Measurements from ENCODE around the gene DUSP16.

DUSP16 gene

GRCh38 chr12:12445882-12446181 lies 116.8 kb downstream of the DUSP16 start:
- H3K4me3 Mint-ChIP-seq = no peak overlapping the region
- H3K4me1 Mint-ChIP-seq = peaks cover 43% of the 10 kb centered on the region
- no peak for DNase-seq
- H3K27ac Mint-ChIP-seq = no peak overlapping the region
- no peaks in the 10 kb centered on the region for H3K27me3 Mint-ChIP-seq
- no peak for ATAC-seq
- H3K9me3 Mint-ChIP-seq = no peaks in the 10 kb centered on the region

GRCh38 chr12:12445165-12445881 lies 117.3 kb downstream of the DUSP16 start:
- DNase-seq = no peak
- H3K4me3 Mint-ChIP-seq = no peak overlapping the region
- ATAC-seq = no peak
- peak overlapping the region in 1 of 2 donors; percentile 21 for H3K27ac Mint-ChIP-seq
- H3K9me3 Mint-ChIP-seq = no peaks in the 10 kb centered on the region
- no peaks in the 10 kb centered on the region for H3K27me3 Mint-ChIP-seq
- peaks cover 49% of the 10 kb centered on the region for H3K4me1 Mint-ChIP-seq

GRCh38 chr12:12443431-12443878 lies 119.2 kb downstream of the DUSP16 start:
- ATAC-seq (no peak), DNase-seq (no peak)
- Mint-ChIP-seq H3K4me1 (peaks cover 64% of the 10 kb centered on the region), H3K4me3 (no peak overlapping the region), H3K27ac (peak overlapping the region in 1 of 2 donors; percentile 55), H3K9me3 (no peaks in the 10 kb centered on the region), H3K27me3 (no peaks in the 10 kb centered on the region)

GRCh38 chr12:12442548-12443071 lies 120.1 kb downstream of the DUSP16 start:
- peaks cover 64% of the 10 kb centered on the region for H3K4me1 Mint-ChIP-seq
- H3K9me3 Mint-ChIP-seq = peaks cover 0 to under 1% of the 10 kb centered on the region in 2 donors
- peak; percentile 7 for ATAC-seq
- H3K27me3 Mint-ChIP-seq = no peaks in the 10 kb centered on the region
- H3K4me3 Mint-ChIP-seq = peak overlapping the region; percentile 42 to 61
- DNase-seq = no peak
- peak overlapping the region; percentile 98 to 99 for H3K27ac Mint-ChIP-seq

- peak overlapping the region; percentile 42 to 61 for H3K4me3 Mint-ChIP-seq
- peak; percentile 55 to 76 for DNase-seq
- H3K9me3 Mint-ChIP-seq = peaks cover 6 to 7% of the 10 kb centered on the region in 2 donors
- H3K27ac Mint-ChIP-seq = peak overlapping the region; percentile 98 to 99
- ATAC-seq = peak; percentile 83
- peaks cover 58% of the 10 kb centered on the region for H3K4me1 Mint-ChIP-seq
- H3K27me3 Mint-ChIP-seq = no peaks in the 10 kb centered on the region
Observed at GRCh38 chr12:12441843-12442461, 120.7 kb downstream of the DUSP16 start.

GRCh38 chr12:12441429-12441807 lies 121.2 kb downstream of the DUSP16 start:
- Mint-ChIP-seq H3K4me3 (peak overlapping the region; percentile 42 to 61), H3K9me3 (peaks cover 8 to 10% of the 10 kb centered on the region in 2 donors), H3K27me3 (no peaks in the 10 kb centered on the region), H3K4me1 (peaks cover 57% of the 10 kb centered on the region), H3K27ac (peak overlapping the region; percentile 98 to 99)
- DNase-seq (no peak), ATAC-seq (no peak)

GRCh38 chr12:12440784-12441428 lies 121.8 kb downstream of the DUSP16 start:
- H3K4me3 Mint-ChIP-seq = peak overlapping the region; percentile 16 to 53

GRCh38 chr12:12439636-12440035 lies 123.0 kb downstream of the DUSP16 start:
- Mint-ChIP-seq H3K4me1 (peaks cover 57% of the 10 kb centered on the region), H3K9me3 (peaks cover 8 to 10% of the 10 kb centered on the region in 2 donors), H3K4me3 (peak overlapping the region in 1 of 2 donors; percentile 53), H3K27ac (peak overlapping the region in 1 of 2 donors; percentile 99), H3K27me3 (no peaks in the 10 kb centered on the region)
- ATAC-seq (peak; percentile 85), DNase-seq (peak in 1 of 2 donors; percentile 80)

More at GRCh38 chr12:12440784-12441428, 121.8 kb downstream of the DUSP16 start:
- no peaks in the 10 kb centered on the region for H3K27me3 Mint-ChIP-seq
- H3K9me3 Mint-ChIP-seq = peaks cover 8 to 10% of the 10 kb centered on the region in 2 donors
- peak overlapping the region; percentile 98 to 99 for H3K27ac Mint-ChIP-seq
- H3K4me1 Mint-ChIP-seq = peaks cover 57% of the 10 kb centered on the region
- DNase-seq (no peak), ATAC-seq (no peak)

GRCh38 chr12:12436831-12437345 lies 125.8 kb downstream of the DUSP16 start:
- Mint-ChIP-seq H3K4me3 (no peak overlapping the region), H3K9me3 (peaks cover 8 to 10% of the 10 kb centered on the region in 2 donors), H3K4me1 (peaks cover 44% of the 10 kb centered on the region), H3K27ac (no peak overlapping the region), H3K27me3 (no peaks in the 10 kb centered on the region)
- DNase-seq (no peak), ATAC-seq (no peak)

GRCh38 chr12:12433203-12433731 lies 129.4 kb downstream of the DUSP16 start:
- no peaks in the 10 kb centered on the region for H3K27me3 Mint-ChIP-seq
- H3K4me1 Mint-ChIP-seq = peaks cover 36% of the 10 kb centered on the region
- H3K9me3 Mint-ChIP-seq = peaks cover 8 to 10% of the 10 kb centered on the region in 2 donors
- no peak overlapping the region for H3K27ac Mint-ChIP-seq
- no peak for DNase-seq
- ATAC-seq = no peak
- no peak overlapping the region for H3K4me3 Mint-ChIP-seq

- Mint-ChIP-seq H3K4me1 (peaks cover 45% of the 10 kb centered on the region), H3K4me3 (no peak overlapping the region), H3K27me3 (no peaks in the 10 kb centered on the region), H3K9me3 (peaks cover 6% of the 10 kb centered on the region in 2 donors), H3K27ac (no peak overlapping the region)
- no peak for DNase-seq
- ATAC-seq = no peak
Observed at GRCh38 chr12:12432364-12432763, 130.3 kb downstream of the DUSP16 start.

GRCh38 chr12:12428961-12429657 lies 133.6 kb downstream of the DUSP16 start:
- Mint-ChIP-seq H3K27ac (no peak overlapping the region), H3K4me3 (peak overlapping the region in 1 of 2 donors; percentile 3)
- no peak for ATAC-seq

GRCh38 chr12:12428047-12428446 lies 134.6 kb downstream of the DUSP16 start:
- peak overlapping the region in 1 of 2 donors; percentile 42 for H3K27ac Mint-ChIP-seq
- H3K4me3 Mint-ChIP-seq = peak overlapping the region in 1 of 2 donors; percentile 30
- no peaks in the 10 kb centered on the region for H3K27me3 Mint-ChIP-seq
- H3K9me3 Mint-ChIP-seq = peaks cover 17 to 18% of the 10 kb centered on the region in 2 donors
- H3K4me1 Mint-ChIP-seq = peaks cover 67% of the 10 kb centered on the region
- DNase-seq = no peak
- peak; percentile 54 for ATAC-seq

More at GRCh38 chr12:12428961-12429657, 133.6 kb downstream of the DUSP16 start:
- peaks cover 8% of the 10 kb centered on the region in 2 donors for H3K9me3 Mint-ChIP-seq
- H3K27me3 Mint-ChIP-seq = no peaks in the 10 kb centered on the region
- DNase-seq = no peak
- peaks cover 68% of the 10 kb centered on the region for H3K4me1 Mint-ChIP-seq

- Mint-ChIP-seq H3K4me1 (peaks cover 64% of the 10 kb centered on the region), H3K27me3 (no peaks in the 10 kb centered on the region), H3K4me3 (peak overlapping the region in 1 of 2 donors; percentile 30), H3K27ac (no peak overlapping the region), H3K9me3 (peaks cover 17 to 18% of the 10 kb centered on the region in 2 donors)
- DNase-seq = no peak
- no peak for ATAC-seq
Observed at GRCh38 chr12:12427568-12427967, 135.1 kb downstream of the DUSP16 start.

- H3K4me1 Mint-ChIP-seq = peaks cover 54% of the 10 kb centered on the region
- peak; percentile 74 for ATAC-seq
- no peaks in the 10 kb centered on the region for H3K27me3 Mint-ChIP-seq
- peak overlapping the region in 1 of 2 donors; percentile 52 for H3K27ac Mint-ChIP-seq
- peaks cover 28 to 31% of the 10 kb centered on the region in 2 donors for H3K9me3 Mint-ChIP-seq
- DNase-seq = no peak
- no peak overlapping the region for H3K4me3 Mint-ChIP-seq
Observed at GRCh38 chr12:12425616-12426015, 137.0 kb downstream of the DUSP16 start.
